Mammary microvascular endothelial cell (primary cell): ENCODE results near the gene HOMER3. TPM values are rescaled to one million over a fixed set of nuclear protein-coding genes. Genes with fewer than 3 reads are reported as not detected.

Source experiments
- total RNA-seq: library from RNA; depleted of rRNA; stranded (reverse); fragments of >200 nt; gene quantifications from 2 replicates; pipeline ENCODE4 v1.2.3, GENCODE V29; 2015

HOMER3 gene
- 101 and 107 TPM in 2 replicates for total RNA-seq

GRCh38 chr19:18940769-18941627, at the start of gene HOMER3:
HOMER3 (minus strand) TSS chr19:18941217; CDS start chr19:18938982, 2,235 bp downstream.

GRCh38 chr19:18919086-18919899, 21.7 kb downstream of the HOMER3 start, which contains the start of the genes COPE and DDX49:
COPE (minus strand) TSS chr19:18919387; CDS start chr19:18919348, 39 bp downstream.
DDX49 (plus strand) TSS chr19:18919715; CDS start chr19:18919742, 27 bp downstream.

GRCh38 chr19:18895824-18896341, 45.1 kb downstream of the HOMER3 start, which contains the start of gene CERS1:
CERS1 (minus strand) TSS chr19:18896158; CDS start chr19:18896072, 86 bp downstream.

Other genes starting within 250 kb of the HOMER3 start
- gene COMP, start 149.9 kb downstream of the HOMER3 start, total RNA-seq = not detected in 2 replicates
- gene UPF1, start 109.3 kb downstream of the HOMER3 start, total RNA-seq = 42.9 and 49.8 TPM in 2 replicates
- gene CERS1, start 45.1 kb downstream of the HOMER3 start, total RNA-seq = 0.53 and 1.2 TPM in 2 replicates
- 381 and 398 TPM in 2 replicates for gene COPE, start 21.8 kb downstream of the HOMER3 start, total RNA-seq
- 63.4 and 77.3 TPM in 2 replicates for gene DDX49, start 21.5 kb downstream of the HOMER3 start, total RNA-seq
- 18.3 and 18.8 TPM in 2 replicates for gene SUGP2, start 92.3 kb upstream of the HOMER3 start, total RNA-seq
- gene ARMC6, start 92.4 kb upstream of the HOMER3 start, total RNA-seq = 64.5 and 69.2 TPM in 2 replicates
- gene SLC25A42, start 122.8 kb upstream of the HOMER3 start, total RNA-seq = 2.5 and 2.9 TPM in 2 replicates
- gene TMEM161A, start 197.3 kb upstream of the HOMER3 start, total RNA-seq = 17.1 and 19.0 TPM in 2 replicates
- 0.07 and 0.10 TPM in 2 replicates for gene MEF2B, start 229.0 kb upstream of the HOMER3 start, total RNA-seq